ENCODE measurements around the gene FKRP. TPM values are rescaled to one million over a fixed set of nuclear protein-coding genes. Genes with fewer than 3 reads are reported as not detected.

Gene FKRP
- total and polyA plus RNA-seq, 2 of the 13 experiments (the other 11 are each of a cell fraction or from before 2014, with no cell fraction given): 7.3 to 9.8 TPM

DNA sequence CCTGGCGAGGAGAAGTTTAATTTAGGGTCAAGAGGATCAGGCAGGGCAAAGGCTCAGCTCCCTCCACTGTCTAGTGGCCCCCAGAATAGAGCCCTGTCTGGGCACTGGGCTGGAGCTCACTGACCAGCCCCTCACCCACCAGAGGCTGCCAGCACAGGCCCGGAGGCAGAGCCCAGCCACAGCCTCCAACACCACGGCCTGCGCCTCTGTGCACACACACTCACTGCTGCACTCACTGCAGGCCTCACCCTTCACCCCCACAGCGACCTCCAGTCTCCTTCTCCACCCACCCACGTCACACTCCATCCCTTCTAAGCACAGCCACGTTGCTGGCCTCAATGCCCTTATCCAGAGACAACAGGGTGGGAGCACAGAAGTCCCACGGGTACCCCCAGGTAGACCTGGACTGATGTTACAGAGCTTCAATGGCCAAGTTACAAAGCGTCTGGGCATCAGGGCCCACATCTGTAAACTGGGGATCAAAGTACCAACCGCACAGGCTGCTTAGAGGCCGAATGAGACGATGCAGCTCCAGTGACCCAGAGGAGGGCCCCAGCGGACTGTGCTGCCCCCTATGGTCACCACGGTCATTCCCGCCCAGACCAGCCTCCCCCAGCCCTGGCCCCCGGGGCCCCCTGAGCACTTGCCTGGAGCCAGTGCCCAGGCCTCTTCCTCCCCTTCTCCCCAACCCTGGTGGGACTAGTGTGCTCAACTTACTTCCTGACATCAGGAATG, 24.4 kb upstream of the FKRP start (continued):
- TF ChIP-seq, protein P1, sequence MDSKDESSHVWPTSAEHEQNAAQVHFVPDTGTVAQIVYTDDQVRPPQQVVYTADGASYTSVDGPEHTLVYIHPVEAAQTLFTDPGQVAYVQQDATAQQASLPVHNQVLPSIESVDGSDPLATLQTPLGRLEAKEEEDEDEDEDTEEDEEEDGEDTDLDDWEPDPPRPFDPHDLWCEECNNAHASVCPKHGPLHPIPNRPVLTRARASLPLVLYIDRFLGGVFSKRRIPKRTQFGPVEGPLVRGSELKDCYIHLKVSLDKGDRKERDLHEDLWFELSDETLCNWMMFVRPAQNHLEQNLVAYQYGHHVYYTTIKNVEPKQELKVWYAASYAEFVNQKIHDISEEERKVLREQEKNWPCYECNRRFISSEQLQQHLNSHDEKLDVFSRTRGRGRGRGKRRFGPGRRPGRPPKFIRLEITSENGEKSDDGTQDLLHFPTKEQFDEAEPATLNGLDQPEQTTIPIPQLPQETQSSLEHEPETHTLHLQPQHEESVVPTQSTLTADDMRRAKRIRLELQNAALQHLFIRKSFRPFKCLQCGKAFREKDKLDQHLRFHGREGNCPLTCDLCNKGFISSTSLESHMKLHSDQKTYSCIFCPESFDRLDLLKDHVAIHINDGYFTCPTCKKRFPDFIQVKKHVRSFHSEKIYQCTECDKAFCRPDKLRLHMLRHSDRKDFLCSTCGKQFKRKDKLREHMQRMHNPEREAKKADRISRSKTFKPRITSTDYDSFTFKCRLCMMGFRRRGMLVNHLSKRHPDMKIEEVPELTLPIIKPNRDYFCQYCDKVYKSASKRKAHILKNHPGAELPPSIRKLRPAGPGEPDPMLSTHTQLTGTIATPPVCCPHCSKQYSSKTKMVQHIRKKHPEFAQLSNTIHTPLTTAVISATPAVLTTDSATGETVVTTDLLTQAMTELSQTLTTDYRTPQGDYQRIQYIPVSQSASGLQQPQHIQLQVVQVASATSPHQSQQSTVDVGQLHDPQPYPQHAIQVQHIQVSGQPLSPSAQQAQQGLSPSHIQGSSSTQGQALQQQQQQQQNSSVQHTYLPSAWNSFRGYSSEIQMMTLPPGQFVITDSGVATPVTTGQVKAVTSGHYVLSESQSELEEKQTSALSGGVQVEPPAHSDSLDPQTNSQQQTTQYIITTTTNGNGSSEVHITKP (CRISPR knock-in tag; IDR thresholded peaks at IDR 0.05; ENCODE audit: low read depth): no peak
- TF ChIP-seq MAFK (conservative IDR thresholded peaks at IDR 0.05 in 1 of 2, IDR thresholded peaks at IDR 0.05 in 1 of 2; ENCODE audit: low read length in 2 of 2) (no peak), XBP1 (CRISPR knock-in tag; IDR thresholded peaks at IDR 0.05) (no peak), SUZ12 (IDR thresholded peaks at IDR 0.05; ENCODE audit: low read depth, low read length) (no peak), TGIF2 (CRISPR knock-in tag; IDR thresholded peaks at IDR 0.05) (no peak), MTA1 (CRISPR knock-in tag; IDR thresholded peaks at IDR 0.05; ENCODE audit: borderline replicate concordance) (peak; percentile 28; the same call in 1 of the 2 replicates), ZBTB38 (CRISPR knock-in tag; IDR thresholded peaks at IDR 0.05) (peak; percentile 96), ZNF468 (CRISPR knock-in tag; IDR thresholded peaks at IDR 0.05) (no peak), ZNF644 (CRISPR knock-in tag; IDR thresholded peaks at IDR 0.05; ENCODE audit: low read depth) (no peak), ARNTL (CRISPR knock-in tag; IDR thresholded peaks at IDR 0.05) (no peak), ZNF883 (CRISPR knock-in tag; IDR thresholded peaks at IDR 0.05; ENCODE audit: not compliant biosample characterization) (peak; percentile 26), MAZ (IDR thresholded peaks at IDR 0.05; ENCODE audit: borderline replicate concordance, low read depth, low read length) (peak; percentile 42; the same call in 1 of the 2 replicates), MAZ (CRISPR knock-in tag; IDR thresholded peaks at IDR 0.05; ENCODE audit: low read depth) (no peak), KLF9 (CRISPR knock-in tag; IDR thresholded peaks at IDR 0.05; ENCODE audit: low read depth) (no peak)
- TF ChIP-seq, protein P2, sequence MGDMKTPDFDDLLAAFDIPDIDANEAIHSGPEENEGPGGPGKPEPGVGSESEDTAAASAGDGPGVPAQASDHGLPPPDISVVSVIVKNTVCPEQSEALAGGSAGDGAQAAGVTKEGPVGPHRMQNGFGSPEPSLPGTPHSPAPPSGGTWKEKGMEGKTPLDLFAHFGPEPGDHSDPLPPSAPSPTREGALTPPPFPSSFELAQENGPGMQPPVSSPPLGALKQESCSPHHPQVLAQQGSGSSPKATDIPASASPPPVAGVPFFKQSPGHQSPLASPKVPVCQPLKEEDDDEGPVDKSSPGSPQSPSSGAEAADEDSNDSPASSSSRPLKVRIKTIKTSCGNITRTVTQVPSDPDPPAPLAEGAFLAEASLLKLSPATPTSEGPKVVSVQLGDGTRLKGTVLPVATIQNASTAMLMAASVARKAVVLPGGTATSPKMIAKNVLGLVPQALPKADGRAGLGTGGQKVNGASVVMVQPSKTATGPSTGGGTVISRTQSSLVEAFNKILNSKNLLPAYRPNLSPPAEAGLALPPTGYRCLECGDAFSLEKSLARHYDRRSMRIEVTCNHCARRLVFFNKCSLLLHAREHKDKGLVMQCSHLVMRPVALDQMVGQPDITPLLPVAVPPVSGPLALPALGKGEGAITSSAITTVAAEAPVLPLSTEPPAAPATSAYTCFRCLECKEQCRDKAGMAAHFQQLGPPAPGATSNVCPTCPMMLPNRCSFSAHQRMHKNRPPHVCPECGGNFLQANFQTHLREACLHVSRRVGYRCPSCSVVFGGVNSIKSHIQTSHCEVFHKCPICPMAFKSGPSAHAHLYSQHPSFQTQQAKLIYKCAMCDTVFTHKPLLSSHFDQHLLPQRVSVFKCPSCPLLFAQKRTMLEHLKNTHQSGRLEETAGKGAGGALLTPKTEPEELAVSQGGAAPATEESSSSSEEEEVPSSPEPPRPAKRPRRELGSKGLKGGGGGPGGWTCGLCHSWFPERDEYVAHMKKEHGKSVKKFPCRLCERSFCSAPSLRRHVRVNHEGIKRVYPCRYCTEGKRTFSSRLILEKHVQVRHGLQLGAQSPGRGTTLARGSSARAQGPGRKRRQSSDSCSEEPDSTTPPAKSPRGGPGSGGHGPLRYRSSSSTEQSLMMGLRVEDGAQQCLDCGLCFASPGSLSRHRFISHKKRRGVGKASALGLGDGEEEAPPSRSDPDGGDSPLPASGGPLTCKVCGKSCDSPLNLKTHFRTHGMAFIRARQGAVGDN (CRISPR knock-in tag; IDR thresholded peaks at IDR 0.05): peak; percentile 63
- TF ChIP-seq, protein P3, sequence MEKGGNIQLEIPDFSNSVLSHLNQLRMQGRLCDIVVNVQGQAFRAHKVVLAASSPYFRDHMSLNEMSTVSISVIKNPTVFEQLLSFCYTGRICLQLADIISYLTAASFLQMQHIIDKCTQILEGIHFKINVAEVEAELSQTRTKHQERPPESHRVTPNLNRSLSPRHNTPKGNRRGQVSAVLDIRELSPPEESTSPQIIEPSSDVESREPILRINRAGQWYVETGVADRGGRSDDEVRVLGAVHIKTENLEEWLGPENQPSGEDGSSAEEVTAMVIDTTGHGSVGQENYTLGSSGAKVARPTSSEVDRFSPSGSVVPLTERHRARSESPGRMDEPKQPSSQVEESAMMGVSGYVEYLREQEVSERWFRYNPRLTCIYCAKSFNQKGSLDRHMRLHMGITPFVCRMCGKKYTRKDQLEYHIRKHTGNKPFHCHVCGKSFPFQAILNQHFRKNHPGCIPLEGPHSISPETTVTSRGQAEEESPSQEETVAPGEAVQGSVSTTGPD (CRISPR knock-in tag; IDR thresholded peaks at IDR 0.05): no peak
- TF ChIP-seq, protein P4, sequence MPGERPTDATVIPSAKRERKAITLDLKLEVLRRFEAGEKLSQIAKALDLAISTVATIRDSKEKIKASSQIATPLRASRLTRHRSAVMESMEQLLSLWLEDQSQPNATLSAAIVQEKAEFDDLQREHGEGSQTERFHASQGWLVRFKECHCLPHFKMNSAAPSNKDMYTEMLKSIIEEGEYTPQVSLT (CRISPR knock-in tag; IDR thresholded peaks at IDR 0.05; ENCODE audit: borderline replicate concordance, low read depth): no peak
- TF ChIP-seq, protein P5, sequence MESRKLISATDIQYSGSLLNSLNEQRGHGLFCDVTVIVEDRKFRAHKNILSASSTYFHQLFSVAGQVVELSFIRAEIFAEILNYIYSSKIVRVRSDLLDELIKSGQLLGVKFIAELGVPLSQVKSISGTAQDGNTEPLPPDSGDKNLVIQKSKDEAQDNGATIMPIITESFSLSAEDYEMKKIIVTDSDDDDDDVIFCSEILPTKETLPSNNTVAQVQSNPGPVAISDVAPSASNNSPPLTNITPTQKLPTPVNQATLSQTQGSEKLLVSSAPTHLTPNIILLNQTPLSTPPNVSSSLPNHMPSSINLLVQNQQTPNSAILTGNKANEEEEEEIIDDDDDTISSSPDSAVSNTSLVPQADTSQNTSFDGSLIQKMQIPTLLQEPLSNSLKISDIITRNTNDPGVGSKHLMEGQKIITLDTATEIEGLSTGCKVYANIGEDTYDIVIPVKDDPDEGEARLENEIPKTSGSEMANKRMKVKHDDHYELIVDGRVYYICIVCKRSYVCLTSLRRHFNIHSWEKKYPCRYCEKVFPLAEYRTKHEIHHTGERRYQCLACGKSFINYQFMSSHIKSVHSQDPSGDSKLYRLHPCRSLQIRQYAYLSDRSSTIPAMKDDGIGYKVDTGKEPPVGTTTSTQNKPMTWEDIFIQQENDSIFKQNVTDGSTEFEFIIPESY (CRISPR knock-in tag; IDR thresholded peaks at IDR 0.05): peak; percentile 98
